GM13977 (cell line): Measurements from ENCODE around the gene TENT4A.
"Not testable (repeated sequence)": the region's sequence is repeated elsewhere in the genome, so short reads cannot be mapped to it uniquely, and the experiment has no call there.

Source experiments
- DNase-seq: peaks from one replicate; pipeline ENCODE4 v3.0.0; 2012; ENCODE audit warnings: low spot score
- CTCF ChIP-seq: IDR thresholded peaks from 2 replicates; pipeline ENCODE4 v1.5.1; 2012; ENCODE audit warnings: mild to moderate bottlenecking, control low read depth; ENCODE audit not compliant: insufficient read depth; ENCODE audit errors: extremely low read depth, missing control alignments
- in situ Hi-C: fragments of 300-500 bp; cut with MboI; formaldehyde crosslinking; loops from one replicate; pipeline ENCODE4 v1.12.0; 2022; ENCODE audit warnings: low sequenced_read_pairs, low pct_unique_long_range_greater_than_20kb, mixed read lengths, inconsistent platforms; ENCODE audit not compliant: unreplicated experiment

The TENT4A gene

GRCh38 chr5:6713274-6714225 lies at the start of gene TENT4A:
TSS of gene TENT4A (plus strand) at chr5:6713432. CDS start at chr5:6713984, 552 bp downstream.
- TF ChIP-seq CTCF: no peak
- in situ Hi-C loops: no loop called here
- DNase-seq: peak; percentile 99

- no peak for TF ChIP-seq CTCF
- no peak for DNase-seq
- in situ Hi-C loops: no loop called here
Observed at GRCh38 chr5:6666762-6667161, 46.5 kb upstream of the TENT4A start.

- TF ChIP-seq CTCF: no peak
- in situ Hi-C loops: no loop called here
- DNase-seq: no peak
Observed at GRCh38 chr5:6667648-6668047, 45.6 kb upstream of the TENT4A start.

- DNase-seq, in situ Hi-C loops: not testable (repeated sequence)
Observed at GRCh38 chr5:6668717-6669116, 44.5 kb upstream of the TENT4A start.

- no peak for TF ChIP-seq CTCF
- in situ Hi-C loops: no loop called here
- no peak for DNase-seq
Observed at GRCh38 chr5:6673031-6673430, 40.2 kb upstream of the TENT4A start.

GRCh38 chr5:6673963-6674362 lies 39.3 kb upstream of the TENT4A start:
- no peak for TF ChIP-seq CTCF
- DNase-seq: no peak
- in situ Hi-C loops: no loop called here

GRCh38 chr5:6674421-6674820 lies 38.8 kb upstream of the TENT4A start:
- no peak for TF ChIP-seq CTCF
- DNase-seq: no peak
- in situ Hi-C loops: no loop called here
